ENCODE results near the gene ADAMTS16.

The ADAMTS16 gene

GRCh38 chr5:5304361-5305020 is 164.4 kb downstream of the ADAMTS16 start:
- no peak for DNase-seq (ENCODE audit: low read depth)
- no peak for TF ChIP-seq CTCF (conservative IDR thresholded peaks at IDR 0.05; ENCODE audit: control insufficient read depth, insufficient read depth, low read depth, low read length)
- no peak overlapping the region for H3K4me3 ChIP-seq (ENCODE audit: control insufficient read depth, low read depth, low read length)

- no peak for TF ChIP-seq CTCF (conservative IDR thresholded peaks at IDR 0.05; ENCODE audit: control insufficient read depth, insufficient read depth, low read depth, low read length)
- no peak overlapping the region for H3K4me3 ChIP-seq (ENCODE audit: control insufficient read depth, low read depth, low read length)
- DNase-seq (ENCODE audit: low read depth) = peak; percentile 67
Observed at GRCh38 chr5:5306696-5307095, 166.6 kb downstream of the ADAMTS16 start.

- no peak for TF ChIP-seq CTCF (conservative IDR thresholded peaks at IDR 0.05; ENCODE audit: control insufficient read depth, insufficient read depth, low read depth, low read length)
- H3K4me3 ChIP-seq (ENCODE audit: control insufficient read depth, low read depth, low read length) = no peak overlapping the region
- no peak for DNase-seq (ENCODE audit: low read depth)
Observed at GRCh38 chr5:5308319-5308718, 168.2 kb downstream of the ADAMTS16 start.

- DNase-seq (ENCODE audit: low read depth) = no peak
- H3K4me3 ChIP-seq (ENCODE audit: control insufficient read depth, low read depth, low read length) = no peak overlapping the region
- no peak for TF ChIP-seq CTCF (conservative IDR thresholded peaks at IDR 0.05; ENCODE audit: control insufficient read depth, insufficient read depth, low read depth, low read length)
Observed at GRCh38 chr5:5309645-5310044, 169.5 kb downstream of the ADAMTS16 start.

GRCh38 chr5:5313101-5313635 is 173.0 kb downstream of the ADAMTS16 start:
- DNase-seq (ENCODE audit: low read depth) = peak; percentile 17
- TF ChIP-seq CTCF (conservative IDR thresholded peaks at IDR 0.05; ENCODE audit: control insufficient read depth, insufficient read depth, low read depth, low read length) = no peak
- no peak overlapping the region for H3K4me3 ChIP-seq (ENCODE audit: control insufficient read depth, low read depth, low read length)

GRCh38 chr5:5314166-5314565 is 174.0 kb downstream of the ADAMTS16 start:
- no peak for TF ChIP-seq CTCF (conservative IDR thresholded peaks at IDR 0.05; ENCODE audit: control insufficient read depth, insufficient read depth, low read depth, low read length)
- no peak overlapping the region for H3K4me3 ChIP-seq (ENCODE audit: control insufficient read depth, low read depth, low read length)
- DNase-seq (ENCODE audit: low read depth) = no peak
